ENCODE data around the gene RHOC. TPM values are rescaled to one million over a fixed set of nuclear protein-coding genes. Genes with fewer than 3 reads are reported as not detected.

RHOC gene
- total RNA-seq, 1 experiment from 2014 or later = 16.5 TPM

DNA sequence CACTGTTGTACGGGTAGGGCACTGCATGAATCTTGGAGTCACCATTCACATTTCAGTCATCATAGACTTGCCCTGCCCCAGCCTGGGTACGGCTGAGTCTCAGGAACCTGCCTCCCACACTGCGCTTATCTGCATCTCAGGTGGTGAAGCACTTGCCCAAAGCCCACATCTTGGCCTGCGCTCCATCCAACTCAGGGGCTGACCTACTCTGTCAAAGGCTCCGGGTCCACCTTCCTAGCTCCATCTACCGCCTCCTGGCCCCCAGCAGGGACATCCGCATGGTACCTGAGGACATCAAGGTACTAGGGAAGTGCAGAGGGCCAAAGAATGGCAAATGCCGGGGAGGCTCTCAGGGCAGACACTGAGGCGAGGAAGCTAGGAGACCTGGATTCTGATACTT, 11.7 kb downstream of the RHOC start:
- no peaks in the 10 kb centered on the region for H3K9me3 ChIP-seq (ENCODE audit: low read length)
- no peak overlapping the region for H3K4me2 ChIP-seq (ENCODE audit: low read depth, low read length, poor library complexity, severe bottlenecking)
- no peaks in the 10 kb centered on the region; the same call in 1 of the 2 replicates for H3K36me3 ChIP-seq (ENCODE audit: insufficient read depth, low read length)
- H3K79me2 ChIP-seq (ENCODE audit: low read length) = no peaks in the 10 kb centered on the region
- H3K27ac ChIP-seq (ENCODE audit: low read length) = no peak overlapping the region
- no peaks in the 10 kb centered on the region for H4K20me1 ChIP-seq (ENCODE audit: insufficient read depth, low read depth, low read length)
- no peak overlapping the region for H3K9ac ChIP-seq (ENCODE audit: low read length)
- H3K9me2 ChIP-seq (replicated peaks; ENCODE audit: insufficient read depth, low read length) = no peaks in the 10 kb centered on the region
- H3K4me1 ChIP-seq (ENCODE audit: low read length) = peaks cover 8% of the 10 kb centered on the region
- no peak overlapping the region for H2AFZ ChIP-seq (ENCODE audit: low read length)
- DNase-seq = no peak
- H3K4me3 ChIP-seq (ENCODE audit: low read length) = no peak overlapping the region
- H3K27me3 ChIP-seq (ENCODE audit: low read length) = no peaks in the 10 kb centered on the region

DNA sequence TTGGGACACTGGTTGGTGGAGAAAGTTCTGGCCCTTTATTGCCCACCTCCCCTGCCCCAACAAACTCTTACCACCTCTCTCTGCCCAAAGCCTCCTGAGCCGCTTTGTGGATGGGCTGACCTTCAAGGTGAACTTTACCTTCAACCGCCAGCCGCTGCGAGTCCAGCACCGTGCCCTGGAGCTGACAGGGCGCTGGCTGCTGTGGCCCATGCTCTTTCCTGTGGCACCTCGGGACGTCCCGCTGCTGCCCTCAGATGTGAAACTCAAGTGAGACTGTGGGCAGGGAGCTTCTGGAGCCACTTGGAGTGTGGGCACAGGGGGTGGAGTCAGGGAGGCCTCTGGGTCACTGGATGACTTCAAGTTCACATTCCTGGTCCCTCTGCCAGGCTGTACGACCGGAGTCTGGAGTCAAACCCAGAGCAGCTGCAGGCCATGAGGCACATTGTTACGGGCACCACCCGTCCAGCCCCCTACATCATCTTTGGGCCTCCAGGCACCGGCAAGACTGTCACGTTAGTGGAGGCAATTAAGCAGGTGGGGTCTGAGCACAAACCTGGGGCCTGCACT, 12.5 kb downstream of the RHOC start:
- Histone ChIP-seq H3K27ac (ENCODE audit: low read length) (no peak overlapping the region), H3K9me2 (replicated peaks; ENCODE audit: insufficient read depth, low read length) (no peaks in the 10 kb centered on the region), H2AFZ (ENCODE audit: low read length) (no peak overlapping the region), H3K4me3 (ENCODE audit: low read length) (no peak overlapping the region), H4K20me1 (ENCODE audit: insufficient read depth, low read depth, low read length) (no peaks in the 10 kb centered on the region), H3K9me3 (ENCODE audit: low read length) (no peaks in the 10 kb centered on the region), H3K79me2 (ENCODE audit: low read length) (no peaks in the 10 kb centered on the region), H3K27me3 (ENCODE audit: low read length) (no peaks in the 10 kb centered on the region), H3K4me2 (ENCODE audit: low read depth, low read length, poor library complexity, severe bottlenecking) (no peak overlapping the region), H3K9ac (ENCODE audit: low read length) (no peak overlapping the region), H3K36me3 (ENCODE audit: insufficient read depth, low read length) (no peaks in the 10 kb centered on the region; the same call in 1 of the 2 replicates), H3K4me1 (ENCODE audit: low read length) (peaks cover 6% of the 10 kb centered on the region)
- DNase-seq = no peak

DNA sequence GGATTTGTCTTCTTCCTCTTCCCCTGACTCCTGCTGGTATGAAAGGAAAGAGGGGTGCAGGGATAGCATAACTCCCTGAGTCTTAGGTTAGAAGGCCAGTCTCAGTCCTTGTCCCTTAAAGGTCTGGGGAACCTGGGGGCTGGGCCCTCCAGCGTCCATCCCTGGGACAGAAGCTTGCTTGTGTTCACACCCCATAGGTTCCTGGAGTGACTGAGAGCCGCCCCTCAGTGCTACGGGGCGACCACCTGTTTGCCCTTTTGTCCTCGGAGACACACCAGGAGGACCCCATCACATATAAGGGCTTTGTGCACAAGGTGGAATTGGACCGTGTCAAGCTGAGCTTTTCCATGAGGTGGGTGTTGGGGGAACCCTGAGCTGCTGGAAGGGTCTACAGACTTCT, 13.1 kb downstream of the RHOC start:
- no peak overlapping the region for H3K4me3 ChIP-seq (ENCODE audit: low read length)
- no peak for DNase-seq
- no peaks in the 10 kb centered on the region for H4K20me1 ChIP-seq (ENCODE audit: insufficient read depth, low read depth, low read length)

DNA sequence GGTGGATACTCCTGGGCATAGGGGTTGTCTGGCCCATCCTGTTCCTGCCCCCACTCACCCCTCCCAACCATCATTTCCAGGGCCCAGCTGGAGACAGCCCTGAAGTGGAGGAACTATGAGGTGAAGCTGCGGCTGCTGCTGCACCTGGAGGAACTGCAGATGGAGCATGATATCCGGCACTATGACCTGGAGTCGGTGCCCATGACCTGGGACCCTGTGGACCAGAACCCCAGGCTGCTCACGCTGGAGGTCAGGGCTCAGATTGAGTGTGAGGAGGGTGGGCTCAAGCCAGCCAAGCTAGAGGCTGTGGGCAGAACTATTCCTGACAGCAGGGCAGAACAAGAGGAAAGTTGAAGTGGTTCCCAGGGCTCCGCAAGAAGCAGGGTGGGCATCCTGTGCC, 14.2 kb downstream of the RHOC start:
- Histone ChIP-seq H3K36me3 (ENCODE audit: insufficient read depth, low read length) (no peaks in the 10 kb centered on the region; the same call in 1 of the 2 replicates), H3K9me3 (ENCODE audit: low read length) (no peaks in the 10 kb centered on the region), H3K4me3 (ENCODE audit: low read length) (no peak overlapping the region), H3K27me3 (ENCODE audit: low read length) (no peaks in the 10 kb centered on the region), H4K20me1 (ENCODE audit: insufficient read depth, low read depth, low read length) (no peaks in the 10 kb centered on the region), H2AFZ (ENCODE audit: low read length) (no peak overlapping the region), H3K4me1 (ENCODE audit: low read length) (peaks cover 6% of the 10 kb centered on the region), H3K79me2 (ENCODE audit: low read length) (no peaks in the 10 kb centered on the region), H3K9ac (ENCODE audit: low read length) (no peak overlapping the region), H3K4me2 (ENCODE audit: low read depth, low read length, poor library complexity, severe bottlenecking) (no peak overlapping the region), H3K9me2 (replicated peaks; ENCODE audit: insufficient read depth, low read length) (no peaks in the 10 kb centered on the region), H3K27ac (ENCODE audit: low read length) (no peak overlapping the region)
- DNase-seq = no peak

More for the DNA sequence above, 13.1 kb downstream of the RHOC start:
- Histone ChIP-seq H3K27me3 (ENCODE audit: low read length) (no peaks in the 10 kb centered on the region), H2AFZ (ENCODE audit: low read length) (no peak overlapping the region), H3K79me2 (ENCODE audit: low read length) (no peaks in the 10 kb centered on the region), H3K9me2 (replicated peaks; ENCODE audit: insufficient read depth, low read length) (no peaks in the 10 kb centered on the region), H3K4me2 (ENCODE audit: low read depth, low read length, poor library complexity, severe bottlenecking) (no peak overlapping the region), H3K4me1 (ENCODE audit: low read length) (peaks cover 6% of the 10 kb centered on the region), H3K9me3 (ENCODE audit: low read length) (no peaks in the 10 kb centered on the region), H3K9ac (ENCODE audit: low read length) (no peak overlapping the region), H3K36me3 (ENCODE audit: insufficient read depth, low read length) (no peaks in the 10 kb centered on the region; the same call in 1 of the 2 replicates), H3K27ac (ENCODE audit: low read length) (no peak overlapping the region)

DNA sequence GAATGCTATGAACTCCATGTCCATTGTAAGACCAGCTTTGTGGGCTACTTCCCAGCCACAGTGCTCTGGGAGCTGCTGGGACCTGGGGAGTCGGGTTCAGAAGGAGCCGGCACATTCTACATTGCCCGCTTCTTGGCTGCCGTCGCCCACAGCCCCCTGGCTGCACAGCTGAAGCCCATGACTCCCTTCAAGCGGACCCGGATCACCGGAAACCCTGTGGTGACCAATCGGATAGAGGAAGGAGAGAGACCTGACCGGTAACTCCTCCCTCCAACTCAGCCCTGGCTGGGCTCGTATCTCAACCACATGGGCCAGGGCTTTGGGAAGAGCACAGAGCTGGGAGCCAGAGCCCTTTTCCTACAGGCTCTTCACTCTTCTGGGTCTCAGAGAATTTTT, 17.1 kb downstream of the RHOC start:
- no peak overlapping the region for H3K4me3 ChIP-seq (ENCODE audit: low read length)
- no peak overlapping the region for H3K27ac ChIP-seq (ENCODE audit: low read length)
- H3K27me3 ChIP-seq (ENCODE audit: low read length) = no peaks in the 10 kb centered on the region
- H3K9ac ChIP-seq (ENCODE audit: low read length) = no peak overlapping the region
- no peak overlapping the region for H2AFZ ChIP-seq (ENCODE audit: low read length)
- H3K36me3 ChIP-seq (ENCODE audit: insufficient read depth, low read length) = no peaks in the 10 kb centered on the region
- no peaks in the 10 kb centered on the region for H4K20me1 ChIP-seq (ENCODE audit: insufficient read depth, low read depth, low read length)
- H3K4me1 ChIP-seq (ENCODE audit: low read length) = peaks cover 6% of the 10 kb centered on the region
- H3K9me3 ChIP-seq (ENCODE audit: low read length) = no peaks in the 10 kb centered on the region
- no peak for DNase-seq
- H3K9me2 ChIP-seq (replicated peaks; ENCODE audit: insufficient read depth, low read length) = no peaks in the 10 kb centered on the region
- no peak overlapping the region for H3K4me2 ChIP-seq (ENCODE audit: low read depth, low read length, poor library complexity, severe bottlenecking)
- no peaks in the 10 kb centered on the region for H3K79me2 ChIP-seq (ENCODE audit: low read length)

DNA sequence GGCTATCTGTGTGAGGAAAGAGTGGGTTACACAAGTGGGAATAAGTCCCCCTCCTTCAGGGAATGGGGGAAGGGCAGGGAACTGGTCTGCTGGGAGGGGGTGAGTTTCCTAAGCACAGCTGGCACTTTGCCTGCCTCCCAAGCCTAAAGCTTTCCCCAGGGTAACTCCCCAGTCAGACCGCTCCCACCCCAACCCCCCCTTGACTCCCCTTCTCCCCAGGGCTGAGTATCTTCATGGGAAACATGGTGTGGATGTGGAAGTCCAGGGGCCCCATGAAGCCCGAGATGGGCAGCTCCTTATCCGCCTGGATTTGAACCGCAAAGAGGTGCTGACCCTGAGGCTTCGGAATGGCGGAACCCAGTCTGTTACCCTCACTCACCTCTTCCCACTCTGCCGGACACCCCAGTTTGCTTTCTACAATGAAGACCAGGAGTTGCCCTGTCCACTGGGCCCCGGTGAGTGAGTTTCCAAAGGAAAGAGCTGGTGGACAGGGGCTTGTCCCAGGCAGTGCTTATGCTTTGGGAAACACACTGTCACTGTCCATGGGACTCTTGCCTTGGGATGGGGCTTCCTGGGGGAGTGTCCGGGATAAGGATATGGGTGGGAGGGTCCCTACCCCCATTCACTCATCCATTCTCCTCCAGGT, 17.6 kb downstream of the RHOC start:
- no peak overlapping the region for H3K27ac ChIP-seq (ENCODE audit: low read length)
- no peaks in the 10 kb centered on the region for H3K27me3 ChIP-seq (ENCODE audit: low read length)
- H3K79me2 ChIP-seq (ENCODE audit: low read length) = no peaks in the 10 kb centered on the region
- H3K4me1 ChIP-seq (ENCODE audit: low read length) = peaks cover 6% of the 10 kb centered on the region
- H3K9ac ChIP-seq (ENCODE audit: low read length) = no peak overlapping the region
- no peak for DNase-seq
- no peaks in the 10 kb centered on the region for H3K9me3 ChIP-seq (ENCODE audit: low read length)
- H2AFZ ChIP-seq (ENCODE audit: low read length) = no peak overlapping the region
- H3K4me3 ChIP-seq (ENCODE audit: low read length) = no peak overlapping the region
- H3K36me3 ChIP-seq (ENCODE audit: insufficient read depth, low read length) = no peaks in the 10 kb centered on the region
- H3K9me2 ChIP-seq (replicated peaks; ENCODE audit: insufficient read depth, low read length) = no peaks in the 10 kb centered on the region
- H4K20me1 ChIP-seq (ENCODE audit: insufficient read depth, low read depth, low read length) = no peaks in the 10 kb centered on the region
- H3K4me2 ChIP-seq (ENCODE audit: low read depth, low read length, poor library complexity, severe bottlenecking) = no peak overlapping the region

DNA sequence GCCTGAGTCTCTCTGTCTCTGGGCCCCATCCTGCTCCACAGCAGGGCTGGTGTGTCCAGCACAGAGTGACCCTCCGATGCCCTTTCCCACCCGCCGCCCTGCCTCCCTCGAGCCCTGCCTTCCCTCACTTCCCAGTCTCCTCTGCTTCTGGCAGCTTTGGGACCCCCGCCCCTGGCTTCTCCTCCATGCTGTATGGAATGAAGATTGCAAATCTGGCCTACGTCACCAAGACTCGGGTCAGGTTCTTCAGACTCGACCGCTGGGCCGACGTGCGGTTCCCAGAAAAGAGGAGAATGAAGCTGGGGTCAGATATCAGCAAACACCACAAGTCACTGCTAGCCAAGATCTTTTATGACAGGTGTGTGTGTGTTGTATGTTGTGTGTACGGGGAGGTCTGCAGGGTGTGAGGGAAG, 18.1 kb downstream of the RHOC start:
- Histone ChIP-seq H3K36me3 (ENCODE audit: insufficient read depth, low read length) (no peaks in the 10 kb centered on the region), H3K4me2 (ENCODE audit: low read depth, low read length, poor library complexity, severe bottlenecking) (no peak overlapping the region), H3K79me2 (ENCODE audit: low read length) (no peaks in the 10 kb centered on the region), H3K9me3 (ENCODE audit: low read length) (no peaks in the 10 kb centered on the region), H3K9ac (ENCODE audit: low read length) (no peak overlapping the region), H3K27ac (ENCODE audit: low read length) (no peak overlapping the region), H3K27me3 (ENCODE audit: low read length) (no peaks in the 10 kb centered on the region), H3K4me1 (ENCODE audit: low read length) (peaks cover 6% of the 10 kb centered on the region), H3K4me3 (ENCODE audit: low read length) (no peak overlapping the region), H2AFZ (ENCODE audit: low read length) (no peak overlapping the region), H3K9me2 (replicated peaks; ENCODE audit: insufficient read depth, low read length) (no peaks in the 10 kb centered on the region), H4K20me1 (ENCODE audit: insufficient read depth, low read depth, low read length) (no peaks in the 10 kb centered on the region)
- DNase-seq = no peak

DNA sequence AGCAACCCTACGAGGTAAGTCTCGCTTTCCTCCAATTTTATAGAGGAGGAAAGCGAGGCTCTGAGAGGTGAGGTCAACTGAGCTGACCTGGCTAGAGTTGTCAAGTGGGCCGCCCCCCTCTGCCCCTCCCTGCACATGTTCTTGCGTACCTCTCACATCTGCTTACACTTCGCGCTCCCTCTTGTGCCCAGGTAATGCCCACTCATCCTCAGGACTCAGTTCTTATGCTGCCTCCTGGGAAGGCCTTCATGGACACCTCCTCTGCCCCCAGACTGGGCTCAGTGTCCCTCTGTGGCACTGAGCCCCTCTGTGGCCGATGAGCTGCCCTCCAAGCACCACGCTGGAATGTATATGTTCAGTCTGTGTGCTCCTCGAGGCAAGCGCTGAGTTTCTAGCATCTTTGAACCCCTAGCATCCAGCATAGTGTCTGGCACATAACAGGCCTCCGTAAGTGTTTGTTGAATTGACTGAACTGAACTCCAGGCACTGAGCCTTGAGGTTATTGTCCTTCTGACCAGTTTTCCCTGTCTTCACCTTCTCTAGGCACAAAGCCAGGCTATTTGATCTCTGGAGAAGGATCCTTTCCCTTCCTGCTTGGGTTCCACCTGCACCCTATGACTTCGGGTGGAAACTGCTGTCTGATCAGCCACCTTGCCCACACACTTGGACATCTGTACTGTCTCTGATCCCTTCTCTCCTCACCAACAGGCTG, 19.0 kb downstream of the RHOC start:
- H2AFZ ChIP-seq (ENCODE audit: low read length) = no peak overlapping the region
- H3K36me3 ChIP-seq (ENCODE audit: insufficient read depth, low read length) = no peaks in the 10 kb centered on the region
- peaks cover 6% of the 10 kb centered on the region for H3K4me1 ChIP-seq (ENCODE audit: low read length)
- H4K20me1 ChIP-seq (ENCODE audit: insufficient read depth, low read depth, low read length) = no peaks in the 10 kb centered on the region
- H3K4me3 ChIP-seq (ENCODE audit: low read length) = no peak overlapping the region
- no peaks in the 10 kb centered on the region for H3K9me2 ChIP-seq (replicated peaks; ENCODE audit: insufficient read depth, low read length)
- no peaks in the 10 kb centered on the region for H3K27me3 ChIP-seq (ENCODE audit: low read length)
- H3K27ac ChIP-seq (ENCODE audit: low read length) = no peak overlapping the region
- H3K9ac ChIP-seq (ENCODE audit: low read length) = no peak overlapping the region
- H3K9me3 ChIP-seq (ENCODE audit: low read length) = no peaks in the 10 kb centered on the region
- no peak for DNase-seq
- H3K4me2 ChIP-seq (ENCODE audit: low read depth, low read length, poor library complexity, severe bottlenecking) = no peak overlapping the region
- no peaks in the 10 kb centered on the region for H3K79me2 ChIP-seq (ENCODE audit: low read length)
